ENCODE data around the gene PROSER2.

The PROSER2 gene

GRCh38 chr10:11795101-11795920, 27.8 kb upstream of the PROSER2 start:
- DNase-seq (ENCODE audit: low read depth): no peak
- TF ChIP-seq CTCF (IDR thresholded peaks at IDR 0.05; ENCODE audit: low read depth, low read length, missing control alignments): no peak
- no peak overlapping the region for H3K4me3 ChIP-seq (ENCODE audit: low read depth, low read length)

GRCh38 chr10:11796474-11796873, 26.7 kb upstream of the PROSER2 start:
- no peak for DNase-seq (ENCODE audit: low read depth)
- no peak overlapping the region for H3K4me3 ChIP-seq (ENCODE audit: low read depth, low read length)
- TF ChIP-seq CTCF (IDR thresholded peaks at IDR 0.05; ENCODE audit: low read depth, low read length, missing control alignments): no peak

- no peak overlapping the region for H3K4me3 ChIP-seq (ENCODE audit: low read depth, low read length)
- DNase-seq (ENCODE audit: low read depth): no peak
- no peak for TF ChIP-seq CTCF (IDR thresholded peaks at IDR 0.05; ENCODE audit: low read depth, low read length, missing control alignments)
Measured at GRCh38 chr10:11797281-11797680, 25.9 kb upstream of the PROSER2 start.

GRCh38 chr10:11797847-11798633, 25.1 kb upstream of the PROSER2 start:
- DNase-seq (ENCODE audit: low read depth): no peak
- no peak overlapping the region for H3K4me3 ChIP-seq (ENCODE audit: low read depth, low read length)
- no peak for TF ChIP-seq CTCF (IDR thresholded peaks at IDR 0.05; ENCODE audit: low read depth, low read length, missing control alignments)

GRCh38 chr10:11798845-11799735, 24.1 kb upstream of the PROSER2 start:
- no peak for TF ChIP-seq CTCF (IDR thresholded peaks at IDR 0.05; ENCODE audit: low read depth, low read length, missing control alignments)
- no peak for DNase-seq (ENCODE audit: low read depth)
- no peak overlapping the region for H3K4me3 ChIP-seq (ENCODE audit: low read depth, low read length)

- H3K4me3 ChIP-seq (ENCODE audit: low read depth, low read length): no peak overlapping the region
- TF ChIP-seq CTCF (IDR thresholded peaks at IDR 0.05; ENCODE audit: low read depth, low read length, missing control alignments): no peak
- no peak for DNase-seq (ENCODE audit: low read depth)
Measured at GRCh38 chr10:11799736-11800080, 23.4 kb upstream of the PROSER2 start.
